H1 (cell line): Measurements from ENCODE around the gene TMEM135. TPM values are rescaled to one million over a fixed set of nuclear protein-coding genes. Genes with fewer than 3 reads are reported as not detected.

Experiments used
- CTCF ChIA-PET: fragments of 300-600 bp; sonication (Branson Sonifier 250); formaldehyde crosslinking; loops from one replicate; lab custom pipeline; 2021; ENCODE audit not compliant: partially characterized antibody; lab: Charles Lee
- POLR2A ChIA-PET: fragments of 300-600 bp; sonication (Branson Sonifier 250); formaldehyde crosslinking; loops from one replicate; lab custom pipeline; 2021; ENCODE audit warnings: inconsistent platforms; ENCODE audit not compliant: partially characterized antibody; lab: Charles Lee
- DNase-seq, 2 experiments: peaks; one replicate each; pipeline versions ENCODE4 v3.0.0 to v3.0.0-alpha.2; 2010 to 2022; ENCODE audit warnings: low spot score in 2 of 2, low read depth in 1 of 2, mixed read lengths in 1 of 2
- FAIRE-seq: peaks from 2 replicates; lab custom pipeline; 2011; peaks lifted over from hg19 to GRCh38; lab: Jason Lieb, UNC
- H2AFZ ChIP-seq: 2 replicates; pipeline ENCODE4 v1.8.1; 2012; ENCODE audit warnings: low read length, inconsistent platforms
- H2AK5ac ChIP-seq: 2 replicates; pipeline ENCODE4 v1.6.1; 2013; ENCODE audit warnings: low read depth, low read length
- H2BK120ac ChIP-seq: replicated peaks from 2 replicates; pipeline ENCODE3; 2013; ENCODE audit warnings: low read depth, low read length, inconsistent platforms
- H2BK12ac ChIP-seq: 2 replicates; pipeline ENCODE4 v1.6.1; 2013; ENCODE audit warnings: low read depth, low read length
- H2BK15ac ChIP-seq: 2 replicates; pipeline ENCODE4 v1.6.1; 2013; ENCODE audit warnings: low read length
- H2BK20ac ChIP-seq: 2 replicates; pipeline ENCODE4 v1.6.1; 2013; ENCODE audit warnings: low read length
- H2BK5ac ChIP-seq: 2 replicates; pipeline ENCODE4 v1.6.1; 2013; ENCODE audit warnings: low read depth, low read length
- H3K14ac ChIP-seq: 2 replicates; pipeline ENCODE4 v1.6.1; 2013; ENCODE audit warnings: inconsistent platforms; ENCODE audit not compliant: insufficient read length
- H3K18ac ChIP-seq: 2 replicates; pipeline ENCODE4 v1.6.1; 2013; ENCODE audit warnings: low read length; ENCODE audit errors: extremely low read depth
- H3K23ac ChIP-seq: 2 replicates; pipeline ENCODE4 v1.6.1; 2013; ENCODE audit warnings: inconsistent platforms; ENCODE audit not compliant: insufficient read length
- H3K23me2 ChIP-seq: 2 replicates; pipeline ENCODE4 v1.6.1; 2013; ENCODE audit warnings: low read depth, low read length
- H3K27ac ChIP-seq: 2 replicates; pipeline ENCODE4 v1.6.1; 2011; ENCODE audit warnings: low read depth, low read length, inconsistent platforms
- H3K27me3 ChIP-seq, 4 experiments: replicated peaks in 1 of 4; 1 replicate in 1 of 4; 2 replicates in 3 of 4; pipeline versions ENCODE4 v1.6.1 to v1.8.1; 2011 to 2013; ENCODE audit warnings: low read length in 3 of 4, mild to moderate bottlenecking in 3 of 4, inconsistent platforms in 2 of 4, mixed read lengths in 2 of 4, moderate library complexity in 1 of 4; ENCODE audit not compliant: control insufficient read depth in 3 of 4, insufficient read depth in 3 of 4; ENCODE audit errors: extremely low read depth in 1 of 4
- H3K36me3 ChIP-seq, 4 experiments: 2 replicates each; pipeline versions ENCODE4 v1.6.1 to v1.8.1; 2011 to 2013; ENCODE audit warnings: mild to moderate bottlenecking in 4 of 4, low read length in 3 of 4, moderate library complexity in 2 of 4, control low read depth in 1 of 4, inconsistent platforms in 1 of 4; ENCODE audit not compliant: insufficient read depth in 4 of 4, control insufficient read depth in 2 of 4
- H3K4ac ChIP-seq: replicated peaks from 2 replicates; pipeline ENCODE3; 2013; ENCODE audit warnings: low read length, low read depth, mixed read lengths, inconsistent platforms; ENCODE audit not compliant: insufficient read length
- H3K4me1 ChIP-seq, 4 experiments: replicated peaks in 1 of 4; 1 replicate in 1 of 4; 2 replicates in 3 of 4; pipeline versions ENCODE4 v1.6.1 to v1.8.1; 2011 to 2013; ENCODE audit warnings: low read length in 3 of 4, inconsistent platforms in 2 of 4, mixed read lengths in 1 of 4; ENCODE audit not compliant: insufficient read depth in 4 of 4, control insufficient read depth in 3 of 4
- H3K4me2 ChIP-seq, 2 experiments: 2 replicates each; pipeline versions ENCODE4 v1.6.1 to v1.8.1; 2011 to 2013; ENCODE audit warnings: low read depth in 2 of 2, low read length in 2 of 2, control low read depth in 1 of 2, inconsistent platforms in 1 of 2, mild to moderate bottlenecking in 1 of 2; ENCODE audit not compliant: insufficient read depth in 1 of 2
- H3K4me3 ChIP-seq, 4 experiments: fragments of 200-600, 300-600 bp in 1 of 4; sonication (generic), shearing (Covaris generic), sonication (Bioruptor Twin) in 1 of 4; 2 replicates each; pipeline versions ENCODE4 v1.5.1 to v1.8.1; 2011 to 2016; ENCODE audit warnings: low read length in 4 of 4, low read depth in 3 of 4, control low read depth in 2 of 4, inconsistent platforms in 2 of 4, mild to moderate bottlenecking in 2 of 4, mixed read lengths in 1 of 4, moderate library complexity in 1 of 4; ENCODE audit not compliant: insufficient read depth in 2 of 4; ENCODE audit errors: extremely low read depth in 1 of 4
- H3K56ac ChIP-seq: replicated peaks from 2 replicates; pipeline ENCODE3; 2013; ENCODE audit warnings: low read depth, mild to moderate bottlenecking, mixed read lengths, low read length, inconsistent platforms; ENCODE audit not compliant: insufficient read length
- H3K79me1 ChIP-seq: 2 replicates; pipeline ENCODE4 v1.6.1; 2013; ENCODE audit warnings: low read depth, low read length, control low read depth
- H3K79me2 ChIP-seq, 2 experiments: 2 replicates each; pipeline versions ENCODE4 v1.6.1 to v1.8.1; 2012 to 2013; ENCODE audit warnings: low read length in 2 of 2, mild to moderate bottlenecking in 2 of 2, inconsistent platforms in 1 of 2; ENCODE audit not compliant: insufficient read depth in 2 of 2, control insufficient read depth in 1 of 2
- H3K9ac ChIP-seq, 4 experiments: replicated peaks in 1 of 4; 1 replicate in 1 of 4; 2 replicates in 3 of 4; pipeline versions ENCODE4 v1.6.1 to v1.8.1; 2011 to 2013; ENCODE audit warnings: low read depth in 3 of 4, low read length in 3 of 4, control low read depth in 2 of 4, mild to moderate bottlenecking in 2 of 4, moderate library complexity in 2 of 4, inconsistent platforms in 1 of 4; ENCODE audit errors: extremely low read depth in 1 of 4
- H3K9me3 ChIP-seq, 2 experiments: 2 replicates each; pipeline versions ENCODE4 v1.6.1 to v1.8.1; 2012 to 2013; ENCODE audit warnings: mild to moderate bottlenecking in 2 of 2, moderate library complexity in 2 of 2, control low read depth in 1 of 2, inconsistent platforms in 1 of 2, low read depth in 1 of 2, low read length in 1 of 2, mixed read lengths in 1 of 2; ENCODE audit not compliant: insufficient read depth in 2 of 2
- H4K20me1 ChIP-seq, 2 experiments: replicated peaks in 1 of 2; 2 replicates each; pipeline versions ENCODE3 to v1.8.1; 2011 to 2013; ENCODE audit warnings: inconsistent platforms in 2 of 2, low read length in 2 of 2, mild to moderate bottlenecking in 1 of 2; ENCODE audit not compliant: insufficient read depth in 2 of 2, control insufficient read depth in 1 of 2
- H4K5ac ChIP-seq: 2 replicates; pipeline ENCODE4 v1.6.1; 2013; ENCODE audit warnings: low read length, low read depth, mixed read lengths, inconsistent platforms; ENCODE audit not compliant: insufficient read length
- H4K8ac ChIP-seq: 2 replicates; pipeline ENCODE4 v1.8.0; 2013; ENCODE audit warnings: mild to moderate bottlenecking, moderate library complexity, low read length, inconsistent platforms; ENCODE audit not compliant: insufficient read depth; ENCODE audit errors: extremely low read depth
- H4K91ac ChIP-seq: replicated peaks from 2 replicates; pipeline ENCODE3; 2013; ENCODE audit warnings: low read length, mixed read lengths, inconsistent platforms; ENCODE audit not compliant: insufficient read length
- CHD1 ChIP-seq: IDR thresholded peaks from 2 replicates; pipeline ENCODE4 v1.6.1; 2012; ENCODE audit warnings: low read depth, low read length, improper control_type of control experiment
- CHD2 ChIP-seq: IDR thresholded peaks from 2 replicates; pipeline ENCODE4 v1.6.1; 2012; ENCODE audit warnings: low read length, improper control_type of control experiment
- CREB1 ChIP-seq: IDR thresholded peaks from 2 replicates; pipeline ENCODE4 v1.6.1; 2012; ENCODE audit warnings: inconsistent platforms
- EP300 ChIP-seq, 2 experiments: IDR thresholded peaks; 1 replicate in 1 of 2; 2 replicates in 1 of 2; pipeline ENCODE4 v1.6.1; 2011 to 2012; ENCODE audit warnings: low read depth in 2 of 2, low read length in 2 of 2, mild to moderate bottlenecking in 2 of 2, borderline replicate concordance in 1 of 2, inconsistent platforms in 1 of 2, moderate library complexity in 1 of 2
- FOSL1 ChIP-seq: IDR thresholded peaks from 2 replicates; pipeline ENCODE4 v1.6.1; 2011; ENCODE audit warnings: mild to moderate bottlenecking, low read depth, low read length, moderate library complexity; ENCODE audit not compliant: insufficient read depth
- GTF2F1 ChIP-seq: IDR thresholded peaks from 2 replicates; pipeline ENCODE4 v1.6.1; 2012; ENCODE audit warnings: low read depth, low read length, improper control_type of control experiment, borderline replicate concordance
- JUN ChIP-seq: IDR thresholded peaks from 2 replicates; pipeline ENCODE4 v1.6.1; 2011; ENCODE audit warnings: low read depth, mild to moderate bottlenecking, improper control_type of control experiment, low read length
- POLR2AphosphoS5 ChIP-seq: IDR thresholded peaks from 2 replicates; pipeline ENCODE4 v1.6.1; 2011; ENCODE audit warnings: low read depth, low read length
- RBBP5 ChIP-seq: IDR thresholded peaks from 2 replicates; pipeline ENCODE4 v1.7.1; 2012; ENCODE audit warnings: low read depth, mild to moderate bottlenecking, inconsistent platforms, low read length, moderate library complexity, borderline replicate concordance
- RXRA ChIP-seq: IDR thresholded peaks from 2 replicates; pipeline ENCODE4 v1.6.1; 2011; ENCODE audit warnings: low read depth, mild to moderate bottlenecking, low read length, moderate library complexity; ENCODE audit not compliant: insufficient read depth
- SP1 ChIP-seq: IDR thresholded peaks from 2 replicates; pipeline ENCODE4 v1.6.1; 2011; ENCODE audit warnings: low read depth, low read length
- SP2 ChIP-seq: IDR thresholded peaks from 2 replicates; pipeline ENCODE4 v1.6.1; 2012; ENCODE audit warnings: mild to moderate bottlenecking, low read length, inconsistent platforms
- TAF7 ChIP-seq: optimal IDR thresholded peaks from 2 replicates; pipeline ENCODE3; 2011; ENCODE audit warnings: low read depth, mild to moderate bottlenecking, inconsistent platforms, low read length, moderate library complexity, borderline replicate concordance
- YY1 ChIP-seq: IDR thresholded peaks from 2 replicates; pipeline ENCODE4 v1.6.1; 2011; ENCODE audit warnings: low read depth, mild to moderate bottlenecking, low read length
- ZNF274 ChIP-seq: IDR thresholded peaks from 2 replicates; pipeline ENCODE4 v1.7.0; 2012; ENCODE audit warnings: low read length, borderline replicate concordance; ENCODE audit errors: extremely low read depth
- WGBS, 2 experiments: shearing (Covaris generic) in 1 of 2; methylation state at CpG; one replicate each; pipeline versions ENCODE4 v1.1.6 to v1.1.7; 2013 to 2015; ENCODE audit warnings: low lambda C conversion rate in 2 of 2, mixed read lengths in 2 of 2, inconsistent platforms in 1 of 2, low coverage in 1 of 2, missing lambda C conversion rate in 1 of 2; ENCODE audit not compliant: insufficient replicate concordance in 2 of 2, insufficient coverage in 1 of 2, insufficient read length in 1 of 2; ENCODE audit errors: extremely low coverage in 1 of 2, missing lambda C conversion rate in 1 of 2; 5-methylcytosine and 5-hydroxymethylcytosine counted together
- polyA plus RNA-seq, 7 experiments: library from polyadenylated mRNA; depleted of rRNA in 3 of 7; stranded (reverse) in 5 of 7; unstranded in 2 of 7; fragments of >200 nt in 5 of 7; fragments of 200-250 nt in 2 of 7; gene quantifications; 1 replicate in 5 of 7; 2 replicates in 1 of 7; 4 replicates in 1 of 7; pipeline versions ENCODE4 v1.2.1 to v1.2.3, GENCODE V29; 2011 to 2013; ENCODE audit warnings: missing spikeins in 2 of 7, mixed read lengths in 2 of 7
- total RNA-seq: library from RNA; stranded (reverse); fragmentation: NEBNext Ultra II Directional; extraction: Animal tissue kit (Norgen Biotek cat#: 25700); gene quantifications from 2 replicates; pipeline ENCODE4 v1.2.1, GENCODE V29; 2021
- TF ChIP-seq, protein P1 (sequence below): IDR thresholded peaks from 2 replicates; pipeline ENCODE4 v1.6.1; 2012; ENCODE audit warnings: inconsistent platforms

The TMEM135 gene
- total and polyA plus RNA-seq, 2 of the 8 experiments (the other 6 are each of a cell fraction or from before 2014, with no cell fraction given), result 9.3 to 31.3 TPM

DNA sequence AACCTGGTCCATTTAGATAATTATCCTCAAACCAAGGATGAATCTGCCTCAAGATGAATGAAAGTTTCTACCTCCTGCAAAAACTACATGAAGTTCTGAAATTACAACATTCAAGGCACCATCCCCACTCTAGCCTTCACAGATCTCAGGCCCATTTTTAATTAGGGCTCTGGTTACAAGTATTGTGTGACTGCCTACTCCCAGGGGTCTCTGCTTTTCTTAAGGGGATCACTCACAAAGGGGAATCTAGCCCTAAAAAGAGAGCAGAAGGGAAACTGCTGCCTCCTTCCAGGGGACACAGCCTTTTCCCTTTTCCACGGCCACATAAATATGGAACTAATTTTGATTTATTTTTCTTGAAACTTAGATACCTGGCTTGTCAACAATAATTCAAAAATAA is 17.4 kb upstream of the TMEM135 start:
- no peaks in the 10 kb centered on the region for H3K27me3 ChIP-seq
- POLR2A ChIA-PET, result no interaction called here
- no peaks in the 10 kb centered on the region for H3K23me2 ChIP-seq
- H3K79me1 ChIP-seq, result no peaks in the 10 kb centered on the region
- DNase-seq, result no peak
- no peaks in the 10 kb centered on the region for H3K79me2 ChIP-seq
- no peak overlapping the region for H3K56ac ChIP-seq
- no peak overlapping the region for H3K14ac ChIP-seq
- CTCF ChIA-PET, result interaction anchor here (1.1 kb wide), 1 partner anchor 25 kb away, joined by 3 read pairs; no protein-coding TSS in a partner anchor
- H3K4me3 ChIP-seq, result no peak overlapping the region
- WGBS, 2 experiments, result 100% methylated on average over 1 of the region's 1 CpG; no CpG with 5 or more reads in 1 of the 2 experiments
- no peak overlapping the region for H3K27ac ChIP-seq
- no peaks in the 10 kb centered on the region for H3K4me1 ChIP-seq
- no peaks in the 10 kb centered on the region for H3K36me3 ChIP-seq
- no peak overlapping the region for H3K18ac ChIP-seq
- H2AFZ ChIP-seq, result no peak overlapping the region
- no peak overlapping the region for H2BK5ac ChIP-seq
- no peak overlapping the region for H2BK20ac ChIP-seq
- no peak overlapping the region for H2AK5ac ChIP-seq
- no peak overlapping the region for H4K8ac ChIP-seq
- FAIRE-seq, result no peak
- H3K4me2 ChIP-seq, result no peak overlapping the region
- H4K5ac ChIP-seq, result no peak overlapping the region
- H2BK15ac ChIP-seq, result no peak overlapping the region
- no peak overlapping the region for H2BK12ac ChIP-seq
- H3K9me3 ChIP-seq, result peaks cover 6 to 9% of the 10 kb centered on the region in 2 experiments; a peak in 2 of 4 replicates
- no peak overlapping the region for H3K4ac ChIP-seq
- no peak overlapping the region for H2BK120ac ChIP-seq
- no peaks in the 10 kb centered on the region for H4K20me1 ChIP-seq
- H3K23ac ChIP-seq, result no peak overlapping the region
- no peak overlapping the region for H3K9ac ChIP-seq
- H4K91ac ChIP-seq, result no peak overlapping the region
- no peak for TF ChIP-seq CHD2
- no peak for TF ChIP-seq POLR2AphosphoS5
- TF ChIP-seq RXRA, result no peak
- no peak for TF ChIP-seq CREB1
- no peak for TF ChIP-seq FOSL1
- TF ChIP-seq CHD1, result no peak
- no peak for TF ChIP-seq EP300 (IDR thresholded peaks at IDR 0.05; ENCODE audit: borderline replicate concordance in 1 of 2, low read depth in 2 of 2, low read length in 2 of 2)
- no peak for TF ChIP-seq RBBP5
- TF ChIP-seq ZNF274, result no peak
- no peak for TF ChIP-seq YY1
- TF ChIP-seq, protein P1, sequence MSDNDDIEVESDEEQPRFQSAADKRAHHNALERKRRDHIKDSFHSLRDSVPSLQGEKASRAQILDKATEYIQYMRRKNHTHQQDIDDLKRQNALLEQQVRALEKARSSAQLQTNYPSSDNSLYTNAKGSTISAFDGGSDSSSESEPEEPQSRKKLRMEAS, result no peak
- TF ChIP-seq TAF7, result no peak
- TF ChIP-seq GTF2F1, result no peak
- TF ChIP-seq JUN, result no peak
- no peak for TF ChIP-seq SP2
- no peak for TF ChIP-seq SP1
